HG03060 (cell line): ENCODE measurements around the gene STK17A.
"Not testable (repeated sequence)": the region's sequence is repeated elsewhere in the genome, so short reads cannot be mapped to it uniquely, and the experiment has no call there.

Source experiments
- ATAC-seq: cut with Tn5 transposase; IDR thresholded peaks from one replicate; pipeline ENCODE4 v1.9.1; 2021; ENCODE audit warnings: low read depth, moderate number of reproducible peaks; ENCODE audit not compliant: unreplicated experiment

STK17A gene

GRCh38 chr7:43565786-43566185 lies 17.1 kb upstream of the STK17A start:
- no peak for ATAC-seq

GRCh38 chr7:43568529-43568928 lies 14.4 kb upstream of the STK17A start:
- ATAC-seq: no peak

DNA sequence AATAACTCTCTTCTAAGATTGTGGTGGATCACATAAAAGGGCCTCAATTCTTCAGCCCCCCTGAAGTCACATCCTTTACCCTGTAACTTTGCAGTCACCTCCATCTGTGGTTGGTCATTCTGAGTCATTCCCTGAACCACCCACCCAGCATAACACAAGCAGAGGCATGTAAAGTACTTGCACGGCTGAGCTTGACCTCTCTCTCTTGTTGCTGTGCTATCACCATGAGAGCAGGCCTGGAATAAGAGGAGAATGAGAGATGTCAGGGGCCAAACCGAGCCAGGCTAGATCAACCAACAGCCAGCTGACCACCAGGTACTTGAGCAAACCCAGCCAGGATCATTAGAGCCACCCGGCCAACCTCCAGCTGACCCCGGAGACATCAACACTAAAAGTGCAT lies 13.5 kb upstream of the STK17A start:
- ATAC-seq: peak; percentile 49

- ATAC-seq: no peak
Observed at GRCh38 chr7:43570688-43571365, 12.1 kb upstream of the STK17A start.

GRCh38 chr7:43572516-43573049 lies 10.3 kb upstream of the STK17A start:
- peak; percentile 45 for ATAC-seq

DNA sequence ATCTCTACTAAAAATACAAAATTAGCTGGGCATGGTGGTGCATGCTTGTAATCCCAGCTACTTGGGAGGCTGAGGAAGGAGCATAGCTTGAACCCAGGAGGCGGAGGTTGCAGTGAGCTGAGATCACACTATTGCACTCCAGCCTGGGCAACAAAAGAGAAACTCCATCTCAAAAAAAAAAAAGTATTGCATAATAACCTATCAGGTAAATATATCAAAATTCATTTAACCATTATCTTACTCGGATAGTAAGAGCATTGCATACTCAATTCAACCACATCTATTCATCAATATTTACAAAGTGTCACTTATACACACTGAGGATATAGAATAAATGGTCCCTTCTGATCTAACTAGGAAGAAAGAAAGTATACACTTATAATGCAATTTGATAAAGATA lies 9.1 kb upstream of the STK17A start:
- ATAC-seq: not testable (repeated sequence)

DNA sequence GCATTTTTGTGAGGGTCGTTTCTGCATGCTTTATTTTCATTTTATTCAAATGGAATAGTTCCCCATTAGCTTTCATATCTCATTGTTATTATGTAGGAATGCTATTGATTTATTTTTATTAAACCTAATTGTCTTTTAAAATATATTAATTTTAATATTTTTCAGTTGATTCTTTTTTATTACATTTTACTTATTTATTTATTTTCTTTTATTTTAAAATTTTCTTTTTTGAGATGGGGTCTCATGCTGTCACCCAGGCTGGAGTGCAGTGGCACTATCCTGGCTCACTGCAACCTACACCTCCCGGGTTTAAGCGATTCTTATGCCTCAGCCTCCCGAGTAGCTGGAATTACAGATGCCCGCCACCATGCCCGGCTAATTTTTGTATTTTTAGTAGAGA lies 7.4 kb upstream of the STK17A start:
- ATAC-seq: no peak

- no peak for ATAC-seq
Observed at GRCh38 chr7:43576241-43576640, 6.7 kb upstream of the STK17A start.

DNA sequence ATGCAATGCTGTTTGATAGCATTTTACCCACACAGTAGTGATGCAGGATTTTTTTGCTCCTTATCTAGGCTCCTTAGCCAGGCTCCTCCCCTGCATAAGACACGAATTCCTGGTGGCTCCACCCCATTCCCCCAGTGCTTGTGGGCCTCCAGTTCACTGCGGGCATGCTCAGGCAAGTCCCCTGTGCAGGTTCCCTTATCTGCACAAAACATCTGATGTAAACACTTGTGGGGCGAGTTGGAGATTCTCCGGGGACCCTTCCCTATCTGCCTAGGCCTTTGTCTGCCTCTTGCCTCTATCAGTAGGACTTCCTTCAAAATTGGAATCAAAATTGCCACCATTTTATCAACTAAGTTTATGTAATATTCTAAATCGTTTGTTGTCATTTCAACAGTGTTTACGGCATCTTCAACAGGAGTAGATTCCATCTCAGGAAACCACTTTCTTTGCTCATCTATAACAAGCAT lies 5.4 kb upstream of the STK17A start:
- no peak for ATAC-seq

DNA sequence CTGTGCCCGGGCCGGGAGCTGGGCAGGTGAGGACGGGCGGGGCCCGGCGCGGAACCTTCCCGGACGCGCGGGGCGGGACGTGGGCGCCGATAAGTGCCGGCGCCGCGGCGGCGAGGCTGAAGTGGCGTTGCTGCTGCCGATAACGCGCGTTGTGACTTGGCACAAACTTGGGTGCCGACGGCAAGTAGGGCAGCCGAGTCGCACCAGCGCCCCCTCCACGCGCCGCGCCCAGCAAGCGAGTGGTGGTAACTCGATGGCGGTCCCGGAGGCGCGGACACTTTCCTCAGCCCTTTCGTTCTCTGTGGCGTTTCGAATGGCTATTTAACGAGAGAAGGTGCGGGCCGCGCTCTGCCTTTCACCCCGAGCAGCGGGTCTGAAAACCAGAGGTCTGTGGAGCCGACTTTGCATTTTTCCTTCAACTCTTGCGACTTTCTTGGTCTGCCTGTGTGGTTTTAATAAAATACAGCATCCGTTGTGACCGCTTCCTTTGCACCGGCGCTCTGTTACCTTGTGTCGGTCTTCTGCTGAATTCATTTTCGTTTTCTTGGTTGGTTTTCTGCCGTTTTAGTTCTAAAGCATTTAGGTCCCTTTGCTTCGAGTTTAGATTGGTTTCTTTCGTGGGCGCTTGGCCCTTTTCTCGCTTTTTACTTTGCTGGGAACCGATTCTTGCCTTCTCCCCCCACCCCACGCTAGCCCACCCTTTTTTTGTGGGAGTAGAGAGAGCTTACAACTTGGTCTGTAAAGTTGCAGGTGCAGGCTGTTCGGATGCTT lies 701 bp downstream of the STK17A start:
- peak; percentile 7 for ATAC-seq

DNA sequence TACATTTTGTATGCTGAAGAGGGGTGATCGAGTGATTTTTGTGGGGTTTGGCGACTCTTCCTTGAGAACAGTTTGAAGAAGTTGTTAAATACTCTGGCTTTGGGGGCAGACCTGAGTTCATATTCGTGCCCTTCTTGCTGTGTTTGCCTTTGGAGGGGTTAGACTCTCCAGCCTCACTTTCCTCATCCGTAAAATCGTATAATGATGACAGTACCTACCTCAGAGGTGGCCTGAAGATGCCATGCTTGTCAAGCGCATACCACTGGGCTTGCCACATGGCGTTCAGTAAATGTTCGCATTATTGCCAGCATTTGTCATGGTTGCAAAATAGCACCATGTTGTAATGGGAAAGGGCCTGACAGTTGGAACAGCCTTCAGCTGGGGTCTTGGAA lies 1.3 kb downstream of the STK17A start:
- no peak for ATAC-seq

DNA sequence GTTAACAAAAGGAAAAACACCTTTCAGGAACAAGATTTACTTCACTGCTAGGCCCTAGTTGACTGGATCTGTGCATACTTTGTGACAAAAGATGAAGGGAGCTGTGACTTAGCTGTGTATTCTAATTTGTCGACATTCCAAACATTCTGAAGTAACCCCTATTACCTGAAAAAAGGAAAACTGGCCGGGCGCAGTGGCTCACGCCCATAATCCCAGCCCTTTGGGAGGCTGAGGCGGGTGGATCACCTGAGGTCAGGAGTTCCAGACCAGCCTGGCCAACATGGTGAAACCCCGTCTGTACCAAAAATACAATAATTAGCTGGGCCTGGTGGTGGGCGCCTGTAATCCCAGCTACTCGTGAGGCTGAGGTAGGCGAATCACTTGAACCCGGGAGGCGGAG lies 1.8 kb downstream of the STK17A start:
- not testable (repeated sequence) for ATAC-seq

DNA sequence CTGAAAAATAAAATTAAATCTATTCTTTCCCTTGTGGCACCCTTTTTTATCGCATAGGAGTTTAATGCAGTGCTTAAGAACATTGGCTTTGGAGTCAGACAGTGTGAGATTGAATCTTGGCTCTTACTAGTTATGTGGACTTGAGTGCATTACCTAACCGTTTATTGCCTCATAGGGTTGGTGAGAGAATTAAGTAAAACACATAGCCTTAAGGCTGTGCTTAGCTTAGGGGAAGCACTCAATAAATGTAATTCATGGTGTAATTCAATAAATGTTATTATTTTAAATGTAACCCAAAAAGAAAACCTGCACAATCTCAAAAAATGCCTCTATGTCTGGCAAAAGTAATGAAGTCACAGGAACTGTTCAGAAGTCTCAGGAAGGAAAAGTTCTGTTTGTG lies 2.7 kb downstream of the STK17A start:
- no peak for ATAC-seq

- ATAC-seq: no peak
Observed at GRCh38 chr7:43586251-43586900, 3.5 kb downstream of the STK17A start.

- no peak for ATAC-seq
Observed at GRCh38 chr7:43588477-43589132, 5.7 kb downstream of the STK17A start.

DNA sequence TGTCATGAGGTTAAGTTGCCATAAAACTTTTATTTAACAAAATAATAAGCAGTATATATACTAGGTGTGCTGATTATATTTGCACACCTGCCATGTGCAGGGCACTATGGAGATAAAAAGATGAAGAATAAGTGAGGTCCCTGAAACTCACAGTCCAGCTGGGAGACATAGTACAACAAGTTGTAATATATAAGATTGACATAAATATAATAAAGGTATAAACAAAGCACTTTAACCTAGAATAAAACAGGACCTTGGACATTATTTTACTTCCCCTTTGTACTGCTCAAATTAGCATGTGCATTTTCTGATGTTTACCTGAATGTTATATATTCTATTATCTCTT lies 6.2 kb downstream of the STK17A start:
- ATAC-seq: no peak

DNA sequence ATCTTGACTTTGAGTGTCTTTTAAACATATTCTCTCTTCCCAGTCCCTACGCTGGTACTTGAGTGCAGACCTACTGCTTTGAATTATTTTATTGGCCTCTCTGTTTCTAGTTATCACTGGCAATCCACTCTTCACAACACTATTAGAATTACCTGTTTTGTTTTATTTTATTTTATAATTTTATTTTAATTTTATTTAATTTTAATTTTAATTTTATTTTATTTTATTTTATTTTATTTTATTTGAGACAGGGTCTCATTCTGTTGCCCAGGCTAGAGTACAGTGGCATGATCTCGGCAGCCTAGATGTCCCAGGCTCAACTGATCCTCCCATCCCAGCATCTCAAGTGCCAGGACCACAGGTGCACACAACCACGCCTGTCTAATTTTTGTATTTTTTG lies 6.8 kb downstream of the STK17A start:
- ATAC-seq: no peak

DNA sequence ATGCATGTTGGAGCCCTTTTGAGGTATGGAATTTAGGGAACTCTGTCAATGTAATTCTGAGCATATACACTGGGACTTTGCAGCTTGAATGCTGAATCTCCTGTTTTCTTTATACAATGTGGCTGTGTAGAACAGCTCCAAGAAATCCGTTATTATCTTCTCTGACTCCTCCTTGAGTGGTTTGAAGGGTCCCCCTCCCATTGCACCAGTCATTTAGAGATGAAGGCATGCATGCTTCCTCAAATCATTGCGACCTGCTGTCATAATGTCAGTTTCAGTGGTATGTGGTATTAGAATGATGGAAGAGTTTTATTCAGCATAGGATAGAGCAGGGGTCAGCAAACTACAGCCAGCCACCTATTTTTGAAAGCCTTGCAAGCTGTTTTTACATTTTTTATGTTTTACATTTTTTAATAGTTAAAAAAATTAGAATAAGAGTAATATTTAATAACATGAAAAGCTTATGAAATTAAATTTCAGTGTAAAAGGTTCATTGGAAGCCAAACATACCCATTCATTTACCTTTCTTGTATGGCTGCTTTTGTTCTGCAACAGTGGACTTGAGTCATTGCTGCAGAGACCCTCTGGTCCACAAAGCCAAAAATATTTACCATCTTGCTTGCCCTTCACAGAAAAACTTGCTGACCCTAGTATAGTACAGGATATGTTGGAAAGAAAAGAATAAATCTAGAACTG lies 8.1 kb downstream of the STK17A start:
- peak; percentile 56 for ATAC-seq

DNA sequence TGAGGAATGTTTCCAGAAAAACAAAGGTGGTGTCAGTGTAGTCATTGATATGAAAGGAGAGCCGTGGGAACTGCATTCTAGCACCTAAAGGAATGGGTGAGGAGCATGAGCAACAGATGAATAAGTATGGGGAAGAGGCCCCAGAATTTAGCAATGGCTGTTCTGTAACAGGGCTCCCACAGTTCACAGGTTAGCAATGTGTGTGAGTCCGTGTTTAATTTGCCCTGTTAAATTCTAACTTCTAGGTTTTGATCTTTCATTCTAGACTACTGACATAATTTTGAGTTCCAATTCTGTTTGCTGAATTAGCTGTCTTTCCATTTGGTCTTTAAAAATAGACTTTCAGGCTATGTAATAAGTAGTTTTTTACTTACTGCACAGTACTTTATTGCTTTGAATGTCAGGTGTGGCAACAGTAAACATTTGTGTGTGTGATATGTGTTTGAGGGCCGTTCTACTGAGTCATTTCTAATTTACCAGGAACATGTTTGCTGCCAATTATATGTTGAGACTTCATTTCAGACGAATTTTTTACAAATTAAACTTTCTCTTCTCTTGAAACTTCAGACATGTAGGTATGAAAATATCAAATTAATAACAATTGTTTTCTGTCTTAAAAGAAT lies 8.8 kb downstream of the STK17A start:
- no peak for ATAC-seq

- no peak for ATAC-seq
Observed at GRCh38 chr7:43592326-43592725, 9.4 kb downstream of the STK17A start.
